HTERT RPE-1 (cell line): ENCODE measurements around the gene COL23A1.
"Not testable (repeated sequence)": the region's sequence is repeated elsewhere in the genome, so short reads cannot be mapped to it uniquely, and the experiment has no call there.

ENCODE experiments used
- in situ Hi-C: fragments of 300-500 bp; cut with MboI; formaldehyde crosslinking; loops from 4 replicates; pipeline ENCODE4 v1.14.3; 2020; ENCODE audit warnings: low sequenced_read_pairs

Gene COL23A1

GRCh38 chr5:178236126-178236525 lies 354.1 kb downstream of the COL23A1 start:
- in situ Hi-C loops: no loop called here

DNA sequence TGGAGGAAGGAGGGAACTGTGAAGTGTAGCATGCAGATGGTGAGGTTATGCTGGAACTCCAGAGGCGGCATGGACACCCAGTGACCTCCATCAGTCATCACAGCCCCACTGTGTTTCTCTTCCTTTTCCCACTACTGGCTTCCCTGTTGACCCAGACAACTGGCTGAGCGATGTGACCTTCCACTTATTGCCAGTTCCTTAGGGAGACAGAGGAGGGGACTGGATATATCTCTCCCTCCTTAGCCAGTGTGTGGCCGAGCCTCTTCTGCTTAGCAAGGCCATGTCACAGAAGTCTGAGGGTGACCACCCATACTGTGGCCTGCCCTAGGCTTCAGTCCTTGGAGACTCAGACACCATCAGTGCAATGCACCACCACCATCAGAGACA lies 354.6 kb downstream of the COL23A1 start:
- in situ Hi-C loops: no loop called here

DNA sequence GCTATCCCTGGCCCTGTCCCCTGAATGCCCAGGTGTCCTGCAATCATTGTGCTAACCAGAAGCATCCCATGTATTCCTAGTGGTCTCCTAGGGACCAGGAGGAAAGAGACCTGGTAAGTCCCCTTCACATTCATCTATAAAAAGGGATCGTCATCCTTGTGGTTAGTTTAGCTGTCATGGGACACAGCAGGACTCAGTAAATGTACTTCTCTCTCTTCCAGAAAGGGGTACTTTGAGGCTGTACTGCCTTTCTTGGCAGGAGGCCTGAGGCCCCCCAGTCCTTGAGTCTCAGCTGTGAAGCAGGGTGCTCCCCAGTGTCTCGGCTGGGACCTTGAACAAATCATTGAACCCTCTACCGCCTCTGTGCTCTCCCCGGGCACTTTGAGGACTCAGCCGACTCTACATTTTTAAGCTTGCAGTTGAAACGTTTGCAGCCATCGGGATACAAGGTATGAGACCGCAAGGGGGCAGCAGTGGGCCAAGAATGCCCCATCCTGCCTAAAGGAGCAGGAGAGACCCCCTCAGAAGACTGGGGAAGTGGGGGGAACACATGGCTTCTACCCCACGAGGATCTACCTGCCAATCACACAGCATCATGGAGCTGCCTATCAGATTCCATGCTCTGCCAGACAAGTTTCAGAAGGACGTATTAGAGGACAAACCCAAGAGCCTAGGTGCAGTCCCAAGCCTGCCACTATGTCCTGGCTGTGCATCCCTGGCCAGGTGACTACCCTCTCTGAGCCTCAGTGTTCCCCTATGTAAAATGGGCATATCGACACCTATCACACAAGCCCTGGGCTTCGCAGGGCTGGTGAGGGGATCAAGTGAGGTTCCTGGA lies 355.2 kb downstream of the COL23A1 start:
- in situ Hi-C loops: no loop called here

- in situ Hi-C loops: no loop called here
Observed at GRCh38 chr5:178234121-178234749, 356.0 kb downstream of the COL23A1 start.

- in situ Hi-C loops: no loop called here
Observed at GRCh38 chr5:178232920-178233429, 357.2 kb downstream of the COL23A1 start.

DNA sequence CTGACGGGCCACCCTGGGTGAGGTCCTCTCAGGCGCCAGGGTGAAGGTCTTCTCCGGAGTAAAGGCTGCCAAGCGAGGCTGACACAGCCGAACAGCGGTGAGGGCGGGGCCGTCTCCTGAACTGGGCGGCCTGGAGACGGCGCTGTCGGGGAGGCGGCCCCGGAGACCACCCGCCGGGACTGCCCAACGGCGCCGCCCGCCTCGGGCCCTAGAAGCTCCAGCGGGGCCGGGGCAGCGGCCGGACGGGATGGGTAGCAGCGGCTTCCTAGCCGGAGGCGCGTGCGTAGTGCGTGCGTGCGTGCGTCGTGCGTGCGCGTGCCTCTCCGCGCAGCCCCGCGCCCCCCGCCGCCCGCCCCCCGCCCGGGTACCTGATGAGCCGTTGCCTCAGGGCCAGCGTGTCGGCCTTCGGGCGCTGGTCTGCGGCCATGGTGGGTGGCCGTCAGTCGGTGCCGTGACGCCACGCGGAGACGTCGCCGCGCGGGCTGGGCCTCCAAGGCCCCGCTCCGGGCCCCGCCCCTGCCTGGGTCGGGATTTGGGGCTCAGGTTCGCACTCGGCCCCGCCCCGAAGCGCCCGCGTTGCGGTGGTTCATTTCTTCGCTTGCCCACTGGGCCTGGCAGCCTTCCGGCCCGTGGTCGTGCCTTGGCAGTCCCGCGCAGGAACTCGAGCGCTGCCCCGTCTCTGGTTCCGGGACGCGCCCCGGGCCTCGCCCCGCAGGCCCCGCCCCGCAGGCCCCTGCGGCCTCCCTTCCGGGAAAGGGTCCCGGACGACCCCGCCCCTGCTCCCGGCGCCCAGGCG lies 357.9 kb downstream of the COL23A1 start, which contains the start of gene PHYKPL:
Gene PHYKPL, minus strand, starts transcription at position 679 of the 796 bp plus-strand sequence. Its CDS starts 252 bp downstream, at position 427.
- in situ Hi-C loops: no loop called here

DNA sequence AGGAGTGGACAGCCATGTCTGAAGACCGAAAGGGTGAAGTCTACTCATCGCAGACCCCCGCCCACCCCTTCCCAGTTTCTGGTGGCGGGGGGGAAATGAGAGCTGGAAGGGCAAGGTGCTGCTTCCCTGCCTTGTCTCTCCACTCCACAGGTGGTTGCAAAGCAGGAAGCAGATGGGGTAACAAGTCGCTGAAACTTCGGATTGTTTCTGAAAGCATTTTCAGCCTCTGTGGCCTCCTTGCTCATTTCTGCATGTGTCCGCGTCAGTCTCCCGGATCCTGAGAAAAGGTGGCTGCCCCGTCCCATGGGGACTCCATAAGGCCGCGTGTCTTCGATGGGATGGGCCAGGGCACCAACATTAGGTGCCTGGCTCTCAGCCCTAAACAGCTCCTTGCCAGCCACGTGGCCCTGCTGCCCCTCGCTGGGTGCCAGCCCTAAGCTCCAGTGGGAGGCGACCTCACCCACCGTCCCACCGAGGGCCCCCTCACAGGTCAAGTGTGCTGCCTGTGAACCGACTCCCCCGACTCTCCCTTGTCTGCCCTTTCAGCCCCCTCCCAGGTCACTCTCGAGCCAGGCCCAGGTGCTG lies 358.6 kb downstream of the COL23A1 start:
- in situ Hi-C loops: no loop called here

DNA sequence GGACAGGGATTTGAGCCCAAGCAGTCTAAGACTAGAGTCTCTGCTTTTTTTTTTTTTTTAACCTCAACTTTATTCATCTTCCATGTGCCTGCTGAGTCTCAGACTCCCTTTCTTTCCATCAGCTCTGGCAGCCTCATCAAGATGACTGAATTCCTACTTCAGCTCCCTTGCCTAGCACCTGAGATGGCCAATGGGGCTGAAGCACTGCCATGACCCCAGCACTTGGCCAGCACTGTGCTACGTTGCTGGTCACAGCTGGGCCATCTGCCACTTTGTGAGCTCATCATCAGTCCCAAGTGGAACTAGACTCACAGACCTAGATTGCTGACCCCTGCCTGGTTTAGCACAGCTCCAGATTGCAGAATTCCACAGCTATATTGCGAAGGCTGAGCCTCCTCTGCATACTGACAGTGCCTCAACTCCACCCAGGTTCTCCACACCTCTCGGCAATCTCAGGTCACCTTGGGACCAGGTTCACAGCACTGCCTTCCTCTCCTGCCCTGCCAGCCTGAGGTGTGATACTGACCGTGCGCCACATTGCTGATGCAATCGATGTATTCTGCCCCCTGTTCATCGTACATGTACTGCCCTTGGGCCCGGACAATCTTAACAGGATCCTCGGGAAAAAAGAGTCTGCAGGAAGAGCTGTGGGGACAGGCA lies 359.2 kb downstream of the COL23A1 start:
- in situ Hi-C loops: no loop called here

- in situ Hi-C loops: no loop called here
Observed at GRCh38 chr5:178229861-178230260, 360.3 kb downstream of the COL23A1 start.

- in situ Hi-C loops: not testable (repeated sequence)
Observed at GRCh38 chr5:178229111-178229510, 361.1 kb downstream of the COL23A1 start.

GRCh38 chr5:178228609-178229008 lies 361.6 kb downstream of the COL23A1 start:
- in situ Hi-C loops: no loop called here

- in situ Hi-C loops: no loop called here
Observed at GRCh38 chr5:178227929-178228328, 362.3 kb downstream of the COL23A1 start.

DNA sequence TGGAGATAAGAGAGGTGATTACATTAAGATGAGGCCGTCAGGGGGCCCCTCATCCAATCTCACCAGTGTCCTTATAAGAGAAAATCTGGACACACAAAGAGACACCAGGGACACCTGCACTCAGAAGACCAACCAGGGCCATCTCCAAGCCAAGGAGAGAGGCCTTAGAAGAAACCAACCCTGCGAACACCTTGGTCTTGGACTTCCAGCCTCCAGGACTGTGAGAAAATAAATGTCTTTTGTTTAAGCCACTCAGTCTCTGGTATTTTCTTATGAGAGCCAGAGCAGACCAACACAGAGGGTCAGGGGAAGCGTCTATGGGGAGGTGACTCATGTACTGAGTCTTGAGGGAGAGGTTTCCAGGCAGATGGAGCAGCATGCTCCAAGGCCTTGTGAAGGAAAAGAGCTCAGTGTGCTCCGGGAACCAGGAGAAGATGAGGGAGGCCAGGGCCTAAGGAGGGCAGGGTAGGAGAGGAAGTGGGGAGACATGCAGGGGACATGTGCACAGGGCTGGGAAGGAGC lies 363.0 kb downstream of the COL23A1 start:
- in situ Hi-C loops: no loop called here

- in situ Hi-C loops: no loop called here
Observed at GRCh38 chr5:178225174-178225573, 365.0 kb downstream of the COL23A1 start.

DNA sequence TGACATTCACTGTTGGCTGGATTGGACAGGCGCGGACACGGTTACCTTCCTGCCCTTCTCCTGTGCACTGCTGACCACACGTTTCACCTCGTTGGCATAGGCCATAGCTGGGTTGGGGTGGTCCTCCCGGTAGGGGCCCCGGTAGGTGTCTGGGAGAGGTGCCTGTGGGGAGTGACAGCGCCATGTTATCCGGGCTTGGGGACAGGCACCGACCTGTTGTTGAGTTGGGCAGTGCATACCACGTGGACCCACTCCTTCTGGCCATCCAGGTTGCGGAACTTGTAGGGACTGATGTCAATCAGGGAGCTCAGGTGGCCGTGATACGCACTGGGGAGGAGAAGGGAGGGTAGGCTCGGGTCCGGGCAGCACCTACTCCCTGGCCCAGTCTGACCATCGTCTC lies 365.8 kb downstream of the COL23A1 start:
- in situ Hi-C loops: no loop called here

DNA sequence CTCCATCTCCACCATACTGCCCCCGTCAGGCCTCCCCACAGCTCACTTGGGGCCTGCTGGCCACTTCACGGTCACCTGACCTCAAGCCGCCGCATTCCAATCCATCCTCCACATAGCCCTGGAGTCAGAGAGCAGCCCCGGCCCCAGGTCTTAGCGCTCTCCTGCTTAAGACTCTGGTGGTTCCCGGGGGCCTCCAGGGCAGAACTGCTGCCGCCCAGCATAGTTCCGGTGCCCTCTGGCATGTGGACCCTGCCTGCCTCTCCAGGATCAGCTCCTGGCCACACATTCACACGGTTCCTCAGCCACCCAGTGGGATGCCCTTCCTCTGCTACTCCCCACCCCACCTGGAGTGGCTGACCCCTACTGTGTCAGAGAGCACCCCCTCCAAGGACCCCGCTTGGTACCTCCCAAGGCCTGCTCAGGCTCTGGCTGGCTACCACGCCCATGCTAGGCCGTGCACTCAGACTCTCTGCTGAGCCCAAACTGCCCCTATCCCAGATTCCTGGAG lies 366.3 kb downstream of the COL23A1 start:
- in situ Hi-C loops: no loop called here

DNA sequence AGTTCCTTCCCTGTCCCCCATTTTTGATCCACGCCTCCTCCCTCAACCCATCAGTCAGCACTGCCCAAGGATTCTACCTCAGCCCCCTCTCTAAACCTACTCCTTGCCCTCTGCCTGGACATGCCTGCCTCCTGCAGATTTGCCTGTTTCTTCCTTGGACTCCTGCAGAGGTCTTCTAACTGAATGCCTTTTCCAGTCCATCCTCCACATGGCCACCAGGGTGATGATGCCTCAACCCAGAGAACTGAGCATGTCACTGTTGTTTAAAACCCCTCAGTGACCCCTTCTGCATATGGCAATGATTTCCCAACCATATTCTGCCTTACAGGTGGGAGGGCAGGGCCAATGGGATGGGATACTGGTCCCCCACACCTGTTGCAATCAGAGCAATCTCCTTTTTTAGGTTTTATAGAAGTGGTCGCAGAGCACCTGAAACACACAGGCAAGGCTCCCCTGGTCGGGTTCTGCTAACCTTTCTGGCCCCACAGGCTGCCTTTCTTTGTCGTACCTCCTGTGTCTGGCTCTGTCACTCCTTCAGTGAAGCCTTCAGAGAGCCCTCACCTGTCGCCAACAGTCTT lies 366.9 kb downstream of the COL23A1 start:
- in situ Hi-C loops: no loop called here

DNA sequence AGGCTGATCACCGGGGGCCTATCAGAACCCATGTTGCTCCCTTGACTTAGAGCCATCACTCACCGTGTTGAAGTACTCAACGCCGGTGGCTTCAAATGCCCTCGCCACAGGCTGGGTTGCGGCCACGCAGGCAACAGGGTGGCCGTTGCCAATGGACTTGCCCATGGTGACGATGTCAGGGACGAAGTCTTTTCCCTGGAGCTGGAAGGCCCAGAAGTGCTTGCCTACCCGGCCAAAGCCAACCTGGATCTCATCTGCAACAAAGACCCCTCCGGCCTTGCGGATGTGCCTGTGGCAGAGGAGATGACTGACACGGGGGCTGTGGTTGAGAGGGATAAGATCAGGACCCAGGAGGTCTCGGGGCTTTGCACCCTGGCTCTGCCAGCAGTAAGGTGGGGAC lies 367.9 kb downstream of the COL23A1 start:
- in situ Hi-C loops: no loop called here

DNA sequence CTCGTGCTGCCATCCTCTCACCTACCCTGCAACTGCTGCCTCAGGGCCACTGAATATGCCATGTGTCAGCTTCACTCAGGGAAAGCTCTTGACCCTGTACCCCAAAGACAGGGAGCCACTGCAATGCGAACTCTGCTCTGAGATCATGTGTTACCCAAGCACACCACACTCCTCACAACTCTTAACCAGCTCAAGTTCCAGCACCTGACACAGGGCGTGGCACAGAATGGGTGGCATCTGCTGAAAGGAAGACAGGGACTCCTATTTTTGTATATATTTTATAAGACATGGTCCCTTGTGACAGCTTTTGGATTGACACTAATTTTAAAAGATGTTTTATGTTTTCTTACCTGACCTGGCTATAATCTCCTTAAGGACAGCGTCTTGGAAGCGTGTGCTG lies 368.3 kb downstream of the COL23A1 start:
- in situ Hi-C loops: no loop called here

DNA sequence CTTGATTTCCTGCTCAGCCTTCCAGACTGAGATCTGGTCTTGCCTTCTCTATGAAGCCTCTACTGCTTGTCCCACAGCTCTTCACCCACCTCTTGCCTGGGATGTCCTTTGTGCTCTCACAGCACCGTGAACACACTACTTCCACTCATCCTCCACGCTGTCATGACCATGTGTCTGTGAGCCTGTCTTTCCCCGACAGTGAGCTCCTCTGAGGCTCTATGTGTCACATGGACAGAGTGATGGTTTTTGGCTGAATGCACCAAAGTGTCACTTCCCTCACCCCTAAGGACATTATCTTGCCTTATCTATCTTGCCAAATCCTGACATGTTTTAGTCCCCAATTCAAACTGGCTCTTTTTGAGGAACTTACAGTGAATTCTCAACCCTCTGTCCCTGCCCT lies 368.9 kb downstream of the COL23A1 start:
- in situ Hi-C loops: no loop called here
